Measurements from ENCODE around the gene KCTD13.

- no peak for TF ChIP-seq CTCF (IDR thresholded peaks at IDR 0.05 in 4 of 5, conservative IDR thresholded peaks at IDR 0.05 in 1 of 5)
- TF ChIP-seq POLR2A (IDR thresholded peaks at IDR 0.05), result no peak
Measured at GRCh38 chr16:29893553-29893952, 32.5 kb downstream of the KCTD13 start.

Measured in gastrocnemius medialis (tissue), 4 donors.